Chondrocyte (in vitro differentiated cells): ENCODE results near the gene ABCD2. TPM values are rescaled to one million over a fixed set of nuclear protein-coding genes. Genes with fewer than 3 reads are reported as not detected.

ENCODE experiments used
- DNase-seq: peaks from one replicate; pipeline ENCODE4 v3.0.0; 2021; ENCODE audit warnings: mixed read lengths, low spot score
- H3K27ac Mint-ChIP-seq: one replicate; pipeline ENCODE4 v1.8.0; 2021; ENCODE audit warnings: mild to moderate bottlenecking, moderate library complexity, mixed read lengths; ENCODE audit not compliant: unreplicated experiment
- H3K27me3 Mint-ChIP-seq: 2 replicates; pipeline ENCODE4 v1.8.0; 2021; ENCODE audit warnings: low read depth, mixed read lengths
- H3K36me3 Mint-ChIP-seq: 2 replicates; pipeline ENCODE4 v1.8.0; 2021; ENCODE audit warnings: low read depth, mixed read lengths
- H3K4me1 Mint-ChIP-seq: 2 replicates; pipeline ENCODE4 v1.8.0; 2021; ENCODE audit warnings: low read depth, mild to moderate bottlenecking, mixed read lengths
- H3K4me3 Mint-ChIP-seq: one replicate; pipeline ENCODE4 v1.8.0; 2021; ENCODE audit warnings: mild to moderate bottlenecking, moderate library complexity, mixed read lengths; ENCODE audit not compliant: unreplicated experiment
- H3K9me3 Mint-ChIP-seq: 2 replicates; pipeline ENCODE4 v1.8.0; 2021; ENCODE audit warnings: low read depth, mixed read lengths
- CTCF ChIP-seq: fragments of 200-600 bp; sonication (generic); IDR thresholded peaks from 2 replicates; pipeline ENCODE4 v1.5.0; 2021; ENCODE audit warnings: antibody characterized with exemption, mild to moderate bottlenecking, moderate library complexity
- total RNA-seq: library from RNA; stranded (reverse); gene quantifications from 3 replicates; pipeline ENCODE4 v1.2.1, GENCODE V29; 2021

Gene ABCD2
- total RNA-seq, 1 donor from 2014 or later = 0.07 TPM

- Mint-ChIP-seq H3K27me3 (peaks cover 3% of the 10 kb centered on the region), H3K9me3 (no peaks in the 10 kb centered on the region), H3K4me3 (no peak overlapping the region), H3K36me3 (no peaks in the 10 kb centered on the region), H3K27ac (no peak overlapping the region), H3K4me1 (no peaks in the 10 kb centered on the region)
- DNase-seq = no peak
- no peak for TF ChIP-seq CTCF
Measured at GRCh38 chr12:39575498-39575875, 44.1 kb downstream of the ABCD2 start.

- Mint-ChIP-seq H3K27me3 (peaks cover 3% of the 10 kb centered on the region), H3K4me1 (no peaks in the 10 kb centered on the region), H3K4me3 (no peak overlapping the region), H3K27ac (no peak overlapping the region), H3K36me3 (no peaks in the 10 kb centered on the region), H3K9me3 (no peaks in the 10 kb centered on the region)
- no peak for DNase-seq
- no peak for TF ChIP-seq CTCF
Measured at GRCh38 chr12:39574785-39575497, 44.7 kb downstream of the ABCD2 start.

GRCh38 chr12:39574378-39574777, 45.2 kb downstream of the ABCD2 start:
- H3K36me3 Mint-ChIP-seq = no peaks in the 10 kb centered on the region
- peaks cover 3% of the 10 kb centered on the region for H3K27me3 Mint-ChIP-seq
- H3K4me3 Mint-ChIP-seq = no peak overlapping the region
- DNase-seq = no peak
- no peaks in the 10 kb centered on the region for H3K4me1 Mint-ChIP-seq
- no peak for TF ChIP-seq CTCF
- peaks cover 4% of the 10 kb centered on the region for H3K9me3 Mint-ChIP-seq
- no peak overlapping the region for H3K27ac Mint-ChIP-seq

GRCh38 chr12:39573971-39574370, 45.6 kb downstream of the ABCD2 start:
- H3K4me1 Mint-ChIP-seq = no peaks in the 10 kb centered on the region
- peaks cover 4% of the 10 kb centered on the region for H3K9me3 Mint-ChIP-seq
- no peak for TF ChIP-seq CTCF
- DNase-seq = no peak
- H3K27ac Mint-ChIP-seq = no peak overlapping the region
- no peaks in the 10 kb centered on the region for H3K36me3 Mint-ChIP-seq
- no peak overlapping the region for H3K4me3 Mint-ChIP-seq
- H3K27me3 Mint-ChIP-seq = peaks cover 3% of the 10 kb centered on the region

- Mint-ChIP-seq H3K27me3 (peaks cover 3% of the 10 kb centered on the region), H3K4me3 (no peak overlapping the region), H3K27ac (no peak overlapping the region), H3K4me1 (no peaks in the 10 kb centered on the region), H3K36me3 (no peaks in the 10 kb centered on the region), H3K9me3 (peaks cover 13% of the 10 kb centered on the region)
- no peak for TF ChIP-seq CTCF
- no peak for DNase-seq
Measured at GRCh38 chr12:39572551-39572950, 47.1 kb downstream of the ABCD2 start.
